GM18502 (cell line): ENCODE measurements around the gene PRICKLE2.

ENCODE experiments used
- ATAC-seq: cut with Tn5 transposase; IDR thresholded peaks from one replicate; pipeline ENCODE4 v1.9.1; 2021; ENCODE audit warnings: mild to moderate bottlenecking; ENCODE audit not compliant: unreplicated experiment, poor library complexity

PRICKLE2 gene

DNA sequence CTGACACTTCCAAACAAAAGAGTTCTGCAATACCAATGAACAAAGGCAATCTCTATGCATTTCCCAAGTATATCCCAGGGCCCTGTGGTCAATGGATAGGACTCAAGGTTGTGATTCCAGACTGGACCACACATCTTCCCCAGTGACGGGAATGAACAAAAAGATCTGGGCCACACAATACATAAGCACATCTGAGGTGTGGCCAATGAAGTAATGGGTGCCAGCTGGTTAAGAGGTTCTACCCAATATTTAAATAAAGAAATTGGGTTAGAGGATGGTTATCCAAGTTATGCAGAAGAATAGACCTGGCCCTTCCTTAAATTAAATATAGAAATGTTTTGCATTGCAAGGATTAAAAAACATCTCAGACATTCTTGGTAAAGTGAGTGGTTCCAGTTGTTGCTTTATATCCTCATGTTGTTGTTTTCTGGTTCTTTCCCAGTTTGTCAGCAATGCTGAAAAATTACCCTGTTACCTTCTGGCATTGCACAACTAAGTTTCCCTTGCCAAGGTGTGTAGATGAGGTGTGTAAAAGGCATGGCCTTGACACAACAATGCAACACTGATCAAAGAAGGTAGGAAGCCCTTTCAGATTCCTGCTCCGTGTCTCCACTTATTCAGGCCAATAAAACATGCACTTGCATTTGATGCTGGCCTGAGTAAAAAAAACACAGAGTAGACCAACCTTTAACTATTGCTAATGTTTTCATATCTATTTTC is 86.5 kb downstream of the PRICKLE2 start:
- no peak for ATAC-seq

DNA sequence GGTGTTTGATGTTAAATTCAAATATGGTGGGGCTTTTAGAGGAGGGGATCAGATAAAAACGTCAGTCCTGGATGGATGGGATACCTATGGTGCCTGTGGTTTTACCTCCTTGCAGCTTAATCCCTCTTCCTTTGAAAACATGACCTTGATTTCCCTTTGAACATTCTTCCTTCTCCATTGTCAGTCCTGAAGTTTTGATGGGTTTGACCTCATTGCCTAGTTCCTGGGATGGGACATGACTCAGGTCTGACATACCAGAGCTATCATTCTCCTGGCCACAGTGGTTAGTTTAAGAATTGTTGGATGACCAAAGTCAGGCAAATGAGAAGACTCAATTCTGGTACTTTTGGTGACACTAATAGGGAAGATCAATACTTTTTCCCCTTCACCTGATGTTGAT is 87.2 kb downstream of the PRICKLE2 start:
- ATAC-seq, result no peak

DNA sequence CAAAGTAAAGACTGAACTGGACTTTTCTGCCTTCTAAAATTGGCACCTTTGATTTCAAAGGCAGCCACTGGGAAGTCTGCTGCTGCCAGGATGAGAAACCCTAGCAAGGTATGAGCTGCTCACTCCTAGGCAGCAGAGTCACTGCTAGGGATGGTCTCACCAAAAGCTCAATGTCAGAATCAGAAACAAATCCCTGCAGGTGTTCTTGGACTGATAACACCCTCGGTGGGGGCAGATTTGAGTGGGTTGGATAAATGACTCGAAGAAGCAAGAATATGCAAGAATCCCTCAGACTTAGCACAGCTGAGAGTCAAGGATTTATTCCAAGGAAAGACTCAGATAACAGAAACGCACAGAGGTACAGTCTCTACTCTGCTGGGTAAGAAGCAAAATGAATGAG is 90.4 kb downstream of the PRICKLE2 start:
- ATAC-seq, result no peak

DNA sequence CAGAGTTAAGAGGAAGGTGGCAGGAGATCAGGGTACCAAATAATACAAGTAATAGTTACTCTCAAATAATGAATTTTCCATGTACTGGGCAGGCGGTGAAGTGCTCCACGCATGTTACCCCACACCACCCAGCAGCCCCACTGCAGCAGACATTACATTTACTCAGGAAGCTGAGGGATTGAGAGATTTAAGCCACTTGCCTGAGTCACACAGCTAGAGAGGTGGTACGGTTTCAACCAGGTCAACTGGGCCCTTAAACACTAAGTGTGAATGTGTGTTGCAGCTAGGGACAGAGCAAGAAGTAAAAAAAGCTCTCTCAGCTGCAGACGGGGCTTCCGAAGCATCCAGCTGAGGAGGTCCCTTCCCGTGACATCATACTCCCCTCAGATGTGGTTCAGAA is 91.3 kb downstream of the PRICKLE2 start:
- ATAC-seq, result no peak

DNA sequence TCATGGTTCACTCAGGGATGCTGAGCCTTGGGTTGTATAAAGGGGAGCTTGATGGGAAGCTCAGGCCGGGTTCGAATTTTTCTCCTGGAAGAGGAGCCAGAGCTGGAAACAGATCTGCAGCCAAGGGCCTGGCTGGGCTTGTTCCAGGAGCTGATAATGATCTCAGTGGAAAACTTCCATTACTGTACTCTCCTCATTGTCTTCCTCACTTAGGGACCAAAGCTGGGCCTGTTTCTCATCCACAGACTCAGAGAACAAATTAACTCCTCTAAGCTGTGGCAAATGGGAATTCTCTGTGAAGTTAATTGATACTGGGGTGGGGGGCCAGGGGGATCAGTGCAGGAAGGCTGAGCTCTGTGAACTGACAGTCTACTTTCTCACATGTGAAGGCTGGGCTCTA is 92.0 kb downstream of the PRICKLE2 start:
- no peak for ATAC-seq

DNA sequence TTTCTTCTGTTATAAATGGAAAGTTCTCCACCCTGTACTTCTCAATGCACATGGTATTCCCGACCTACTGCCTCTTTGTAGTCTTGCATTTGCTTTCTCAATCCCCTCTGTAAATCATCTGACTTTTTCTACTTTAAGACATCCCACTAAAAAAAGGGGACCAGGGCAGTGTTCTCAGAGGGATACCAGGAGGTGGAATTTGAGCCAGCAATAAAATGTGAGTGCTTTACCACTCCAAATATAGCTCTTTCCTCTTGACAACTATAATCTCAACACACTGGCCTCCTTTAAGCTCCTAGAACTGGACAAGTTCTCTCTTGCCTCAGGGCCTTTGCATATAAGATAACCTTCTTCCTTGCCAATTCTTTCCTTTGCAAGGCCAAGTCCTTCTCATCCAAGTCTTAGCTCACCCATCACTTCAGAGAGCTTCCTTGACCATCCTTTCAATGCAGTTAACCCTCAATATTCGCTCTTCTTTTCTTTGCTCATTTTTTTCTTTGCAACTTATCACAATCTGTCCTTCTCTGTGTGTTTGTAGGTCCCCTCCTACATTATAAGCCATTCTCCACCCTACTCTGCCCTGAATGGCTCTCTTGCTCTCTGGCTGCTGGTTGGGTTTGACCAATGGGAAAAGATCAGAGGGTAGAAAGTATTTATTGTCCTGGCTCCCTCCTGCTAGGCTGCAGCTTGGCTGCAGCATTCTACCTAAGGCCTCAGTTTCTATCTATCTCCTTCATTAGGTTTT is 93.4 kb downstream of the PRICKLE2 start:
- no peak for ATAC-seq

DNA sequence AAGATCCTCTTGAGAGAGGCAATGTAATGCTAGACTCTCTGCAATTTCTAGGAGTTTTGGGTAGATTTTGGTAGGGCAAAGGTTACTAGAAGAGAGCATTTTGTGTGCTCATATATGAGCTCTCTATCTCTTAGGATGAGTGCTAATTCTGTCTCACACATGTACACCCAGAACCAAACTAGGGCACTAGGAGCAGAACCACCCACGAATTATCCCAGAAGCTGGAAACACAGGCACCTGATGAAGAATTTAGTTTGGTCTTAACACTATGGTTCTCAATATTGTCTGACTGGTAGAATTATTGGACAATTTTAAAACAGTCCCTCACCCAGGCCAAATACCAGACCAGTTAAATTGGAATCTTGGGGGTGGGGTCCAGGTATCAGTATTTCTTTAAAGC is 94.8 kb downstream of the PRICKLE2 start:
- ATAC-seq, result no peak

DNA sequence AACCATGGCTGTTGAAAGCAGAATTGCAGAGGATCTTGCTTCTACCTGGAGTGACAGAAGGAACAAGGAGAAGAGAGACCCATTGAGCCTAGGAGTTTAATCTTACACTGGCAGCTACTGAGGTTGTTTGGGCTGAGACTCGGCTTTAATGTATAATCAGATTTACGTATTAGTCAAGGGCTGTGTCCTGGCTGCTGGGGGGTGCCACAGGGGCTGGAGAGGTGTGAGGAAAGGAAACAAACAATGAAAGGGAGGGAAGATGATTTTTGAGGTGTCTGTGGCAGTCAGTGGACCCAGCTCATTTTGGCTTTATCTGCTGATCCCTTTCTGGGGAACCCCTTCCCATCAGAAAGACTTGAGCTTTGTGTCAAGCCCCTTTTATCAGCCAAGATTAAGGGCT is 95.7 kb downstream of the PRICKLE2 start:
- no peak for ATAC-seq

DNA sequence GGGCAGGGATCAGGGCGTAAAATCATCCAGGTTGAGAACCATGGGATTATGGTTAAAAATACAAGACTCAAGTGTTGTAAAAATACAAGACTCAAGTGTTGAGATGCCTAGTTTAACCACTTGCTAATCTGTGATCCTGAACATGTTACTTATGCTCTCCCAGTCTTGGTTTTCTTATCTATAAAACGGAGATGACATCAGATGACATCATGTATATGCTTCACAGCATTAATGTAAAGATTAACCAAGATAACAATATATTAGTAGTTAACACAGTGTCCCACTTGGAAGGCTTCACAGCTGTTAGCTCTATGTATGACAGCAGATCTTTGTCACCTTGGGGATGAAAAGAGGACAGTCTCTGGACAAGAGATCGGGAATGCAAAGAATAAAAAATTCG is 96.2 kb downstream of the PRICKLE2 start:
- no peak for ATAC-seq

DNA sequence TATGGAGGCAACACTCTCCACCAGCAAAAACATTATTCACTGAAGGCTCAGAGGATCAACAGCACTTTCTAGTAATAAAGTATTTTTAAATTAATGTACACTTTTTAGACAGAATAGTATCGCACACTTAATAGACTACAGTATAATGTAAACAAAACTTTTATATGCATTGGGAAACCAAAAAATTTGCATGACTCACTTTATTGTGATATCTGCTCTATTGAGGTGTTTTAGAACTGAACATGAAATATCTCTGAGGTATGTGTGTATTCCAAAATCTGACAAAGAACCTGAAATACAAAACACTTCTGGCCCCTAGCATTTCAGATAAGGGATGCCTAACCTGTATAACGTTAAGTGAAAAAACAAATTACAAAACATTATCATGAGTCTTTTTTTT is 99.7 kb downstream of the PRICKLE2 start:
- ATAC-seq, result no peak

DNA sequence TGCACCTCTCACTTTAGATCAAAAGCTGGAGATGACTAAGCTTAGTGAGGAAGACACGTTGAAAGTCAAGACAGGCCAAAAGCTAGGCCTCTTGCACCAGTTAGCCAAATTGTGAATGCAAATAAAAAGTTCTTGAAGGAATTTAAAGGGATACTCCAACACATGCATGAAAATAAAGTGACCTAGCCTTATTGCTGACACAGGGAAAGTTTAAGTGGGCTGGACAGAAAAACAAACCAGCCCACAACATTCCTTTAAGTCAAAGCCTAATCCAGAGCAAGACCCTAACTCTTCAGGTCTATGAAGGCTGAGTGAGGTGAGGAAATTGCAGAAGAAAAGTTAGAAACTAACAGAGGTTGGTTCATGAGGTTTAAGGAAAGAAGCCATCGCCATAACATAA is 101.3 kb downstream of the PRICKLE2 start:
- no peak for ATAC-seq

DNA sequence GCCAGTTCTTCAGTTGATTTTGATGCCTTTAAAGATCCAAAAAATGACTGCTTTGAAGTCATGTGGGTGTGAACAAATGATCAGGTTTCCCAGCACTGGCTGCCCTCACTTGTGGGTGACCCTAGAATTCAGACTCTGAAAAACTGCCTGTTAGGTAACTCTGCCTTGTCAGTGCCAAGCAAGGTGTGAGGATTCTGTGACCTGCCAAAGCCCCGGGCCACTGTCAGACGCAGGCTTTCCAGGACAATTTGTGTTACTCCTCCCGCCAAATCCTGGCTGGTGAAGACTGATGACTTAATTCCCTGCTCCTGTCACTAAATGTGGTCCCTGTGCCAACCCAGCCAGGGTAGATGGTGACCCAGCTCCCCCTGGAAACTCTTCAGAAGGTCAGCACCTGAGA is 102.8 kb downstream of the PRICKLE2 start:
- ATAC-seq, result no peak

DNA sequence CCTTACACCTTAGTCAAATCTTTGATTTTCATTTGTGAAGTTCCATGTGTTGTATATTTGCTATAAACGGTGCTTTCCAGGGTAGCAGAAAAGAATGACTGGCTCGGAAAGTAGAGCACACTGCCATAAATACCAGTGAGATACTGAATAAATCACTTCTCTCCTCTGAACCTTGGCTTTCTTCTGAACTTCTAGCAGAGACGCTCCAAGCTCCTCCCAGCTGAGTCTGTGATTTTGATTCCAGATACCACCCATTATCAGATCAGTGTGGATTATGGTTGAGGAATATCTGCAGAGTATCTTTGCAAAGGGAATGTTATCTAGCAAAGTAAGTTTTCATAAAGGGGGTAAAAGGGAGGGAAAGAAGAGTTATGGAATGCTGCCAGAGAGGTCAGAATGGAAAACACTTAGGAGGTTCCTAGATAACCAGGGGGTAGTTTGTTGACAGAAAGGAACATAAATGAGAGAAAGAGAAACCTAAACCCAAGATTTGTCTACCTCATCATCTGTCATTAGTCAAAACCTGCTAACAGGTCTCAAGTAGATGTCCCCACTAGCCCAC is 103.4 kb downstream of the PRICKLE2 start:
- ATAC-seq, result no peak

DNA sequence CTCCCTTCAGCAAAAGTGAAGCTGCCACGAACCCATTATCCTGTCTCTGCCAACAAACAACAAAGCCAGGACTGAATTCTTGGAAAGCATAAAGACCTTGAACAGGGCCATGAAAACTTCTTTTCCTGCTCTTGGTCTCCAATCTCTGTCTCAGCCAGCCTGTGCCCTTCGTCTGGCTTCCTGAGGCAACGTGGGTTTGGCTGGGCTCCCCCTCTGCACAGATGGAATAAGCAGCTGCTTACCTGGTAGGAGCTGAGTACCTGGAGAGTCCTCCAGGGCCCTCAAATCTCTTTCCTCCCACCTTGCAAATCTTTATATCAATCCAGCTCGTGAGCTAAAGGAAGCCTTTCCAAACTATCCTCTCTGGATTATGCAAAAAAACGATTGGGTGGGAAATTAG is 104.4 kb downstream of the PRICKLE2 start:
- no peak for ATAC-seq

DNA sequence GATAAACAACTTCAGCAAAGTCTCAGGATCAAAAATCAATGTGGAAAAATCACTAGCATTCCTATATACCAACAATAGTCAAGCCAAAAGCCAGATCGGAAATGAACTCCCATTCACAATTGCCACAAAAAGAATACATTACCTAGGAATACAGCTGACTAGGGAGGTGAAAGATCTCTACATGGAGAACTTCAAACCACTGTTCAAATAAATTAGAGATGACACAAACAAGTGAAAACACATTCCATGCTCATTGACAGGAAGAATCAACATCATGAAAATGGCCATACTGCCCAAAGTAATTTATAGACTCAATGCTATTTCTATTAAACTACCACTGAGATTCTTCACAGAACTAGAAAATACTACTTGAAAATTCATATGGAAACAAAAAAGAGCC is 107.8 kb downstream of the PRICKLE2 start:
- no peak for ATAC-seq

DNA sequence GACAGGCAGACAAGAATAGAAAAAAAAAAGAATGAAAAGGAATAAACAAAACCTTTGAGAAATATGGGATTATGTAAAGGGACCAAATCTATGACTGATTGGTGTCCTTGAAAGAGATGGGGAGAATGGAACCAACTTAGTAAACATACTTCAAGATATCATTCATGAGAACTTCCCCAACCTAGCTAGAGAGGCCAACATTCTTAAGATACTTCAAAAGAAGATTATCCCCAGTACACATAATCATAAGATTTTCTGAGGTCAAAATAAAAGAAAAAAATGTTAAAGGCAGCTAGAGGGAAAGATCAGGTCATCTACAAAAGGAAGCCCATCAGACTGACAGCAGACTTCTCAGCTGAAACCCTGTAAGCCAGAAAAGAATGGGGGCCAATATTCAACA is 110.6 kb downstream of the PRICKLE2 start:
- ATAC-seq, result no peak

DNA sequence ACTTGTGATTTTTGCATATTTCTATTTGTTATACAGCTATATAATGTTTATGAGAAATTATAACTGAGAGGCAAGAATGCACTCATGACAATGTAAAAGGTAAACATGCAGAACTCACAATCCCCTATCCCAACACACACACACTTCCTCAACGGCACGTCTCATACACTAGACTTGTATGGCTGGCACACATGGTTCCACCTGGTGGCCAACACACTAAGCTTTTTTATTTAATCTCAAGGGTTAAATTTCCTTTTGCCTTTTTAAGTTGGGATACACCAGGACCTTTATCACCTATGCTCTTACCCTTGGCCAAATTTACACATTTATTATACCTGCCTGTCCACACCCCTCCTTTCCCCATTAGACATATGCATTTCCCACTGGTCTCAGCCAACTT is 113.4 kb downstream of the PRICKLE2 start:
- no peak for ATAC-seq

DNA sequence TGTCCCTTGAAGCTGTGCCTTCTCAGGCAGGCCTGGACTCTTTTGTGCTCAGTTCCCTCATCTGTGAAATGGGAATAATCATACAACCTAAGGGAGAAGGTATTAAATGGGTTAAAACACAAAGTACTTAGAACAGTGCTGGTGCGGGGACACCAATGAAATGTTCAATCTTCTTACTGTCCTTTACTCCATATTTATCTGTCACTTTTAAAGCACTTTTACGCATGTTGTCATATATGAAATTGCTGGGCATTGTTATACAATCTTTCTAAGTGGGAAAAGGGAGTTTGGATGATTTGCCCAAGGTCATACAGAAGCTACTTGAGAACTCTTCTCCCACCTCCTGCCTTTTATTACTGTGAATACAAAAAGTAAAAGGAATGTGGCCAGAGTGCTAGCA is 114.2 kb downstream of the PRICKLE2 start:
- no peak for ATAC-seq

DNA sequence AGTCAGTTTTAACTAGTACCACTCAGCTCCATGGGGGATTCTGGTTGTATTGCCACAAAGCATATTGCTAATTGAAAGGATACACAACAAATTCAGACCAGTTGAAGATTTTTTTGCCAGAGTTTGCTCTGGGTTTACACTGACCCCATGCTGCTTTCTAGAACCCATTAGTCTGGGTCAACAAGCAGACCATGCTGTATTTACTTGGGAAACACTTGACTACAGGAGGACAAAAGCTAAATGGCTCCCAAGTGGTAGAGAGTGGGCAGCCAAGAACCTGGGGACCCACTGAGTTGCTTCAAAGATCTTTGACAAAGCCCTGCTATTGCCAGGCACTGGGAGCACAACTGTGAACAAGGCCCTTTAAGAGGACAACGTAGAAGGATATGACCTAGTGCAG is 115.2 kb downstream of the PRICKLE2 start:
- no peak for ATAC-seq

DNA sequence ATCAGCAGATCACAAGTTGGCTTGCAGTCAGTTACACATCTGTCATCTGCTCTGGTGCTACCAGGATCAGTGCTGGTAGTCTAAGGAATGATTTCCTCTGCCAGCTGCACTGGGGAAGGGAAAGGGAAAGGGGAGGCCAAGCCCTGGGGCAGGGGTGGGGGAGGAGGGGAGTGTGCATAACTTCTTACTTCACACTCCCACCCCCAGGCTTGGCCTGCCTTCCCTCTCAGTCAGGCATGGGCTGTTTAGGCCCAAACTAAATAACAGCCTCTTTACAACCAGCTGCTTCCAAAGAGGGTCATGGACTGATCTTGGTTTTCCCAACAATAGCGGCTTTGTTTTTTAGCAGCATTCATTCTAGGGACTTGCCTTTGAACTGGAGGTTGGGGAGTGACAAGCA is 115.8 kb downstream of the PRICKLE2 start:
- no peak for ATAC-seq

DNA sequence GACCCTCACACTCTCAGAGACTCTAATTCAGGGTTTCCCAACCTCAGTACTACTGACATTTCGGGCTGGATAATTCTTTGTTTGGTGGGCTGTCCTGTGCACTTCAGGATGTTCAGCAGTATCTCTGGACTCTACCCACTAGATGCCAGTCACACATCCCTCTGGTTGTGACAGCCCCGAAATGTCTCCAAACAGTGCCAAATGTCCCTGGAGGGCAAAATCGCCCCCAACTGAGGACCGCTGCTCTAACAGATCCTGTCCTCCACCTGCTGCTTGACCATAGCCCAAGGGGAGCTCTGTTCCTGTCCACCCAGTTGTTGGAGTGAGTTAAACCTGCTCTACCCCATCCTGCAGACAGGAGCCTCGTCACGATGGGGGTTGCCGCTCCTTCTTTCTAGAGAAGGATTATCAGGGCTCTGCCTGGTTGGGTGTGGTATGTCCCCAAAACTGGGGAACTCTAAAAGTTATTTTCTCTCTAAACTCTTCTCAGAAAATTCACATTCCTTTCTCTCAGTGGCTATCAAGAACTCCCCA is 116.4 kb downstream of the PRICKLE2 start:
- no peak for ATAC-seq

DNA sequence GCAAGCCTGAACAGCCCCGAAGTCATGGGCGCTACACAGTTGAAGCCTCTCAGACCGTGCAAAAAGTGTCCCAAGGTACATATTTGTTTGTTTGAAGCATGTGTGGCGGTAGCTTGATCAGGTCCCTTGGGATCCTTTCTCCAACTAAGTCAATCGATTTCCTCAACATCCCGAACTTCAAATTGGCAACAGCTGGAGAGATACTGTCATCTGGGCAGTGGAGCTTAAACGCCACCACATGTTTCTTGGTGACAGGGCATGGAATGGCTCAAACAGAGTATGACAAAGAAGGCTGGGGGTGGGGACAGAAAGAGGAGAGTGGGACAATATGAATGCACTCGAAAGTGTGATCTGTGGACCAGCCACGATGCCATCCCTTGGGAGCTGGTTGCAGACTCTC is 117.0 kb downstream of the PRICKLE2 start:
- ATAC-seq, result no peak
